HG03139 (cell line): ENCODE results near the gene RIMBP2.
"Not testable (repeated sequence)": the region's sequence is repeated elsewhere in the genome, so short reads cannot be mapped to it uniquely, and the experiment has no call there.

ENCODE experiments used
- ATAC-seq: cut with Tn5 transposase; IDR thresholded peaks from one replicate; pipeline ENCODE4 v1.9.1; 2021; ENCODE audit not compliant: unreplicated experiment

Gene RIMBP2

GRCh38 chr12:130609966-130610365 lies 106.1 kb downstream of the RIMBP2 start:
- ATAC-seq: no peak

GRCh38 chr12:130608831-130609230 lies 107.3 kb downstream of the RIMBP2 start:
- no peak for ATAC-seq

DNA sequence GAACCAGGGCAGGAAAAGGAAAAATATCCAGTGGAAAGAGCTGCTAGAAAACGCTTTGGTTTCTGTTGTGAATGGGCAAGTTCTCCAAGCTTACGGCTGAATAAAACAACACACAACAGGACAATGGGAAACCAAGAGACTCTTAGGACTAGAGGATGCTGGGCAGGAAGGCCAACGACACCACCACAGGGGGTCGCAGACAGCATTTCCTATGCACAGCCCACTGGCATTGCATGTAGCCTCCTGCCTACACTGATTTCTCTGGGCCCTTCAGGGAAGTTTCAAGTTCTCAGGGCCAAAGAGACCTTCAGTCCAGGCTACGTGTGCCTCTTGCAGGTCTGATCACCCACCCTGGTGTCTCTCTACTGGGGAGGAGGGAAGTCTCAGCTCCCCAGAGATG lies 108.0 kb downstream of the RIMBP2 start:
- no peak for ATAC-seq

- no peak for ATAC-seq
Measured at GRCh38 chr12:130606231-130606630, 109.9 kb downstream of the RIMBP2 start.

- no peak for ATAC-seq
Measured at GRCh38 chr12:130603396-130603965, 112.6 kb downstream of the RIMBP2 start.

DNA sequence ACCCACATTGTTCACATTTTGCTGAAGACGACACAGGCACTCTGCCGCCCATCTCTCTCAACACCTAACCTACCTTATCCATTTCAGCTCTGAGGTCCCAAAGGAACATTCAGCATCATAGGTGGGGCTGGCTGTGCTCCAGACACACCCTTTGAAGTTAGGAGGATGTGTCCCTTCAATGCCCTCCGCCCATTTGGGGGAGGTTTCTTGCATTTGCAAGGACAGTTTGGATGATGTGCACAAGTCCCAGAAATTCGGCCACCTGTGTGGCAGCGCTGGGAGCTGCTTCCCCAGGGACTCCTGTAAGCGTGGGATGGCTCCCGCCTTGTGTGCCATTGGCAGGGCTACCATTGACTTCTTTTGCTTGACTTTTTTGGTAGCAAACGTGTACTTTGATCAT lies 113.8 kb downstream of the RIMBP2 start:
- no peak for ATAC-seq

DNA sequence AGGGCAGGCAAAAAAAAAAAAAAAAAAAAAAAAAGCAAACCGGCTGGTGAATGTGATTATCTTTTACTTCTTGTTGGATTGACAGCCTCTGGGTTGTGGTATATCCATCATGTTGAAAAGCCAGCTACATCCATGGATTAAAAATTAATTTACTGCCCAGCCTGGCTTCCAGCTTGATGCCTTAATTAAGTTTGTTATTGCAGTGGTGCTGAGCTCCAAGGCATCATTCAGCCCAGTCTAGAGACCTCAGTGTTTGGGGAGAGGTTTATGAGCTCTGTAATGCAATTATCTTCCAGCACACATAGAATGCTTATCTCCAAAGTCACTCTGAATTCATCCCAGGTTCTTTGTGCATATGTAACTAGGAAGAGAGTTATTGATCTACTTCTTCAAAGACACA lies 114.8 kb downstream of the RIMBP2 start:
- ATAC-seq: no peak

DNA sequence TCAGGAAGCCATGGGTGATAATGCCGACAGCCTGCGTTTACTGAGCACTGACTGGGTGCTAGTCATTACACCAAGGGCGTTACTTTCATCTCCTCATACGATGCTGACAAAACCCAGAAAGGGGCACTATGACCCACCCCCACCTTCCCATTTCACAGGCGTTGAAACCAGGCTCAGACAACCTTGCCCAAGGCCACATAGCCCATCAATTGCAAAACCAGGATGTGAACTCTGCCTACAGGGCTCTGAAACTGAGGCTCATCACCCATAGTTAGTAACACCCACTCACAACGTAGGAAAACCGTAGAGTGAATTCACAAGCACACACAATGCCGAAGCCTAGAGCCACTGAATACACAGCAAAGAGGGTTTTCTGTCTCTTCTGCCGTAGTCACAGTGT lies 119.9 kb downstream of the RIMBP2 start:
- ATAC-seq: no peak

DNA sequence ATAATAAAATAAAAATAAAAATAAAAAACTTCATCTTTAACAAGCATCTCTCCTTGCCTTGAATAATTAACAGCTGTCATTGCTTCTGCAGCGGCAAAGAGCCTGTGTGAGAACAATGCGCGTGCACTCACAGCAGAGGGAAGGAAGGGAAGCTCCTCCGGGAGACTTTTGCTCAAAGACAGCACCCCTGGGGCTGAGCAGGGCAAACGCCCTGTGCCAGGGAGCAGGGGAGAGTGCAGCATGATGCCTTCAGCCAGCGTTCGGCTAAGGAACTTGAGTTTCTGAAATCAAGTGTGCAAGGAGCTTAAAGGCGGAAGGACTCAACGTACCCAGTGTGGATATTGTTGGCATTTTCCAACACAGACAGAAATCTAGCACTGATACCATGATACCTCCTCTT lies 120.5 kb downstream of the RIMBP2 start:
- ATAC-seq: no peak

GRCh38 chr12:130593056-130593455 lies 123.0 kb downstream of the RIMBP2 start:
- no peak for ATAC-seq

DNA sequence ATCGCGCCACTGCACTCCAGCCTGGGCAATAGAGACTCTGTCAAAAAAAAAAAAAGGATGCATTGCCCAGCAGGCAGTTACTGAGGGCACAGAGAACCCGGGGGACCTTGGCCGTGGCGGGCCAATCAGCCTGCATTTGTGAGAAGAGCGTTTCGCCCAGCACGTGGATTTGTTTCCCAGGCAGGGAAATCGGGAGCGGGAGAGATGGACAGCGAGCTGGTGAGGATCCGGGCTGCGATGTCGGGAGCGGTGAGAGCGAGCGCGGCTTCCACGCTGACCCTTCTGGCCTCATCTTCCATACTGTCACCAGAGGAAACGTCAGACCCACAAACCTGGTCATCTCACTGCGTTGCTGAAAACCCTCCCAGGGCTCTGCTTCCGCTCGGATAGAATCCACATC lies 123.5 kb downstream of the RIMBP2 start:
- ATAC-seq: no peak

- ATAC-seq: no peak
Measured at GRCh38 chr12:130591736-130592135, 124.4 kb downstream of the RIMBP2 start.

GRCh38 chr12:130590685-130591084 lies 125.4 kb downstream of the RIMBP2 start:
- ATAC-seq: no peak

GRCh38 chr12:130589540-130590317 lies 126.4 kb downstream of the RIMBP2 start:
- no peak for ATAC-seq

GRCh38 chr12:130588696-130589539 lies 127.2 kb downstream of the RIMBP2 start:
- ATAC-seq: no peak

DNA sequence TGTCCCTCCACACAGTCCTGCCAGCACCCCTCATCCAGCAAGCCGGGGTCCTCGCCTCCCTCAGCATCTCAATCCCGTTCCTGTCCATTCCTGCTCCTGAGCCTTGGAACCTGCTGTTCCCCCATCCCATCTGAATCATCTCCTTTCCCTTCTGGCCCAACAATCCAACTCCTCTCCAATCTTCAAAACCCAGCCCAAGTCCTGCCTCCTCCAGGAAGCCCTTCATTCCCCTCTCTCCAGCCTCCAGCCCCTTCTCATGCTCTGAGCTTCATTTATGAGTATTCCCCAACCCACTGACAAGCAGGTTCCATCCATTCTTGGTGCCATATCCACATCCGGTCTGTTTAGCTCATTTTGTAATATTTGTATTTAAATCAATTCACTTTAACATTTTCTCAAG lies 128.1 kb downstream of the RIMBP2 start:
- no peak for ATAC-seq

DNA sequence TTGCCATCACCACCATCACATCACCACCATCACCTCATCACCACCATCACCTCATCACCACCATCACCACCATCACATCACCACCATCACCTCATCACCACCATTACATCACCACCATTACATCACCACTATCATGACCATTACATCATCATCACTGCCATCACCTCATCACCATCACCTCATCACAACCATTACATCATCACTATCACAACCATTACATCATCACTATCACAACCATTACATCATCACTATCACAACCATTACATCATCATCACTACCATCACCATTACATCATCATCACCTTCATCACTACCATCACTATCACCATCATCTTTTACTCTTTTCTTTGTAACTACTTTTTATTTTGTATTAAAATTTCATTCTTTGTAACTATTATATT lies 131.6 kb downstream of the RIMBP2 start:
- not testable (repeated sequence) for ATAC-seq

- ATAC-seq: no peak
Measured at GRCh38 chr12:130583800-130584199, 132.3 kb downstream of the RIMBP2 start.

DNA sequence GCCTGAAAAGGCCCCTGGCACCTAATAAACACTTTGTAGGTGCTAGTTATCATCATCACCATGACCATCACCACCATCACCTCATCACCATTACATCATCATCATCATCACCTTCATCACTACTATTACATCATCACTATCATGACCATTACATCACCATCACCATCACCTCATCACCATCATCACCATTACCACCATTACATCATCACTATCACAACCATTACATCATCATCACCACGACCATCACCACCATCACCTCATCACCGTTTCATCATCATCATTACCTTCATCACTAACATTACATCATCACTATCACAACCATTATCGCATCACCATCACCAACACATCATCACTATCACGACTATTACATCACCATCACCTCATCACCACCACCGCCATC lies 132.8 kb downstream of the RIMBP2 start:
- ATAC-seq: no peak

- ATAC-seq: no peak
Measured at GRCh38 chr12:130582286-130582685, 133.8 kb downstream of the RIMBP2 start.

DNA sequence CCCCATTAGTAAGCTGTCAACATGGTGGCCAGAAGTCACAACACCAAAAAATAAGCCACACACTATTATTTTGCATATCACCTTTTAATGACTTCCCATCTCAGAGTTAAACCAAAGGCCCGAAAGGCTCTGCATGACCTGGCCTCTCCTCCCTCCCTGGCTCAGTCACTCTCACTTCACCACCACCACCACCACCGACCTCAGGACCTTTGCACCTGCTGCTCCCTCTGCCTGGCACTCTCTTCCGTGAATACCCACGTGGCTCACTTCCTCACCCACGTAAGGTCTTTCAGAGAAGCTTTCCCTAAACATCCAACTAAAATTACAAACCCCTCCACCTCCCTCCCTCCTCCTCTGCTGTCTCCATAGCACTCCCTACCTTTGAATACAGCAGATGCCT lies 134.3 kb downstream of the RIMBP2 start:
- ATAC-seq: no peak

DNA sequence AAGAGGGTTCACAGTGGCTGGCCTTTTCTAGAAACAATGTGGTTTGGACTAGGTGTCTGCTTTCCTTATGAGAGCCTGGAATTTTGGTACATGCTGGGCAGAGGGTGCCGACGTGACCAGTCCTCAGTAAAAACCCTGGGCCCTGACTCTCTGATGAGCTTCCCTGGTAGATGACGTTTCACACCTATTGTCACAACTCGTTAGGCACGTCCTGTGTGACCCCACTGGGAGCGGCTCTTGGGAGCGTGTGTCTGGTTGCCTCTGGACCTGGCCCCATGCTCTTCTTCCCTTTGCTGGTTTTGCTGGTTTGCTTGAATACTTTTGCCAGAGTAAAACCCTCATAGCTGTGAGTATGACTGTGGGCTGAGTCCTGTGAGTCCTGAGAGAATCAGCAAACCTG lies 136.9 kb downstream of the RIMBP2 start:
- no peak for ATAC-seq
